Activated CD4-positive, alpha-beta memory T cell treated with anti-CD3 and anti-CD28 coated beads, Interleukin-2, amount 10 ng/mL, durations not matched to agents 7 days and 5 days (primary cell): ENCODE measurements around the gene IER5L. TPM values are rescaled to one million over a fixed set of nuclear protein-coding genes. Genes with fewer than 3 reads are reported as not detected.
A peak's percentile ranks its signal among the peaks of the same experiment; 100 is the strongest.

Source experiments
- CTCF ChIA-PET: fragments of 350-600 bp; sonication (Branson Sonifier 250); formaldehyde crosslinking; loops from one replicate; lab custom pipeline; 2021; ENCODE audit warnings: antibody characterized with exemption, inconsistent platforms; lab: Charles Lee
- POLR2A ChIA-PET: fragments of 350-600 bp; sonication (Branson Sonifier 250); formaldehyde crosslinking; loops from one replicate; lab custom pipeline; 2021; ENCODE audit warnings: antibody characterized with exemption; lab: Charles Lee
- DNase-seq: peaks from one replicate; pipeline ENCODE4 v3.0.0-alpha.2; 2020
- H3K27ac Mint-ChIP-seq: one replicate; pipeline ENCODE4 v1.8.0; 2021; ENCODE audit warnings: mild to moderate bottlenecking, mixed read lengths
- H3K27me3 Mint-ChIP-seq: one replicate; pipeline ENCODE4 v1.8.0; 2021; ENCODE audit warnings: mixed read lengths
- H3K36me3 Mint-ChIP-seq: one replicate; pipeline ENCODE4 v1.8.0; 2021; ENCODE audit warnings: low read depth, mixed read lengths
- H3K4me1 Mint-ChIP-seq: one replicate; pipeline ENCODE4 v1.8.0; 2021; ENCODE audit warnings: mixed read lengths
- H3K4me3 Mint-ChIP-seq: one replicate; pipeline ENCODE4 v1.8.0; 2021; ENCODE audit warnings: mild to moderate bottlenecking, mixed read lengths
- H3K9me3 Mint-ChIP-seq: one replicate; pipeline ENCODE4 v1.8.0; 2021; ENCODE audit warnings: mixed read lengths
- total RNA-seq, 2 experiments: library from RNA; stranded (reverse); gene quantifications; one replicate each; pipeline ENCODE4 v1.2.3, GENCODE V29; 2021

IER5L gene
- total RNA-seq, 2 experiments from 2014 or later: 2.4 to 3.0 TPM

GRCh38 chr9:129185402-129185801, 7.3 kb upstream of the IER5L start:
- no peak overlapping the region for H3K4me3 Mint-ChIP-seq

GRCh38 chr9:129184596-129185122, 6.6 kb upstream of the IER5L start:
- Mint-ChIP-seq H3K27ac (no peak overlapping the region), H3K9me3 (peaks cover 2% of the 10 kb centered on the region), H3K36me3 (no peaks in the 10 kb centered on the region), H3K27me3 (peaks cover 4% of the 10 kb centered on the region), H3K4me1 (peaks cover 30% of the 10 kb centered on the region), H3K4me3 (no peak overlapping the region)
- ChIA-PET CTCF (interaction anchor here (0.8 to 1.2 kb wide), 3 partner anchors 10 to 46 kb away, joined by 3 to 7 read pairs (median 3); no protein-coding TSS in a partner anchor), POLR2A (interaction anchor here (0.6 to 1.2 kb wide), 3 partner anchors 8 to 681 kb away, joined by 3 to 4 read pairs (median 4); no protein-coding TSS in a partner anchor)
- DNase-seq: no peak

More at GRCh38 chr9:129185402-129185801, 7.3 kb upstream of the IER5L start:
- Mint-ChIP-seq H3K27ac (no peak overlapping the region), H3K27me3 (peaks cover 4% of the 10 kb centered on the region), H3K36me3 (no peaks in the 10 kb centered on the region), H3K4me1 (peaks cover 30% of the 10 kb centered on the region), H3K9me3 (peaks cover 2% of the 10 kb centered on the region)
- ChIA-PET CTCF (interaction anchor here (0.6 kb wide), 1 partner anchor 11 kb away, joined by 3 read pairs; no protein-coding TSS in a partner anchor), POLR2A (interaction anchor here (2.4 kb wide), 1 partner anchor 8 kb away, joined by 18 read pairs; the partner anchor contains the start of gene IER5L)
- DNase-seq: no peak

- ChIA-PET CTCF (interaction anchor here (0.7 to 1.2 kb wide), 4 partner anchors 9 to 75 kb away, joined by 3 to 4 read pairs (median 3); no protein-coding TSS in a partner anchor), POLR2A (interaction anchor here (0.6 to 1.2 kb wide), 3 partner anchors 9 to 682 kb away, joined by 3 to 4 read pairs (median 4); no protein-coding TSS in a partner anchor)
Observed at GRCh38 chr9:129184219-129184524, 6.1 kb upstream of the IER5L start.

GRCh38 chr9:129183495-129184218, 5.6 kb upstream of the IER5L start:
- Mint-ChIP-seq H3K27me3 (peaks cover 4% of the 10 kb centered on the region), H3K27ac (no peak overlapping the region), H3K4me1 (peaks cover 33% of the 10 kb centered on the region), H3K9me3 (peaks cover 2% of the 10 kb centered on the region), H3K36me3 (no peaks in the 10 kb centered on the region), H3K4me3 (no peak overlapping the region)
- DNase-seq: no peak
- POLR2A ChIA-PET: interaction anchor here (0.6 to 1.2 kb wide), 3 partner anchors 9 to 682 kb away, joined by 3 to 4 read pairs (median 4); no protein-coding TSS in a partner anchor
- CTCF ChIA-PET: interaction anchor here (0.7 to 1.2 kb wide), 4 partner anchors 9 to 75 kb away, joined by 3 to 4 read pairs (median 3); no protein-coding TSS in a partner anchor

More at GRCh38 chr9:129184219-129184524, 6.1 kb upstream of the IER5L start:
- Mint-ChIP-seq H3K4me3 (no peak overlapping the region), H3K27ac (no peak overlapping the region), H3K9me3 (peaks cover 2% of the 10 kb centered on the region), H3K36me3 (no peaks in the 10 kb centered on the region), H3K4me1 (peaks cover 30% of the 10 kb centered on the region), H3K27me3 (peaks cover 4% of the 10 kb centered on the region)
- no peak for DNase-seq

GRCh38 chr9:129182625-129183494, 4.8 kb upstream of the IER5L start:
- ChIA-PET CTCF (interaction anchor here (1.0 to 1.4 kb wide), 2 partner anchors 10 to 40 kb away, joined by 3 to 4 read pairs; no protein-coding TSS in a partner anchor), POLR2A (interaction anchor here (1.0 to 2.4 kb wide), 2 partner anchors 8 to 43 kb away, joined by 4 to 6 read pairs; no protein-coding TSS in a partner anchor)
- H3K4me3 Mint-ChIP-seq: no peak overlapping the region
- no peaks in the 10 kb centered on the region for H3K36me3 Mint-ChIP-seq
- peaks cover 2% of the 10 kb centered on the region for H3K9me3 Mint-ChIP-seq
- H3K27ac Mint-ChIP-seq: no peak overlapping the region
- H3K4me1 Mint-ChIP-seq: peaks cover 33% of the 10 kb centered on the region
- DNase-seq: no peak
- peaks cover 6% of the 10 kb centered on the region for H3K27me3 Mint-ChIP-seq

- H3K4me1 Mint-ChIP-seq: peaks cover 34% of the 10 kb centered on the region
- no peak overlapping the region for H3K27ac Mint-ChIP-seq
- no peak for DNase-seq
- H3K9me3 Mint-ChIP-seq: no peaks in the 10 kb centered on the region
- no peak overlapping the region for H3K4me3 Mint-ChIP-seq
- POLR2A ChIA-PET: interaction anchor here (1.0 to 2.4 kb wide), 2 partner anchors 9 to 42 kb away, joined by 4 to 6 read pairs; no protein-coding TSS in a partner anchor
- H3K36me3 Mint-ChIP-seq: no peaks in the 10 kb centered on the region
- peaks cover 8% of the 10 kb centered on the region for H3K27me3 Mint-ChIP-seq
- CTCF ChIA-PET: interaction anchor here (1.0 to 1.4 kb wide), 2 partner anchors 9 to 39 kb away, joined by 3 to 4 read pairs; no protein-coding TSS in a partner anchor
Observed at GRCh38 chr9:129182122-129182521, 4.1 kb upstream of the IER5L start.

- peaks cover 27% of the 10 kb centered on the region for H3K4me1 Mint-ChIP-seq
- H3K27ac Mint-ChIP-seq: no peak overlapping the region
- ChIA-PET CTCF (interaction anchor here (1.3 to 1.4 kb wide), 2 partner anchors 9 to 31 kb away, joined by 3 read pairs; no protein-coding TSS in a partner anchor), POLR2A (interaction anchor here (2.4 kb wide), 1 partner anchor 10 kb away, joined by 6 read pairs; no protein-coding TSS in a partner anchor)
- H3K27me3 Mint-ChIP-seq: peaks cover 8% of the 10 kb centered on the region
- no peaks in the 10 kb centered on the region for H3K36me3 Mint-ChIP-seq
- DNase-seq: no peak
- H3K4me3 Mint-ChIP-seq: no peak overlapping the region
- H3K9me3 Mint-ChIP-seq: no peaks in the 10 kb centered on the region
Observed at GRCh38 chr9:129181246-129181645, 3.2 kb upstream of the IER5L start.

- DNase-seq: no peak
- peaks cover 12% of the 10 kb centered on the region for H3K27me3 Mint-ChIP-seq
- H3K4me1 Mint-ChIP-seq: peaks cover 14% of the 10 kb centered on the region
- H3K27ac Mint-ChIP-seq: no peak overlapping the region
- peak overlapping the region; percentile 30 for H3K4me3 Mint-ChIP-seq
- H3K36me3 Mint-ChIP-seq: no peaks in the 10 kb centered on the region
- CTCF ChIA-PET: interaction anchor here (0.5 to 5.4 kb wide), 17 partner anchors 8 to 448 kb away, joined by 3 to 74 read pairs (median 3); partner anchors contain the start of gene NTMT1
- no peaks in the 10 kb centered on the region for H3K9me3 Mint-ChIP-seq
- POLR2A ChIA-PET: interaction anchor here (0.6 to 2.1 kb wide), 15 partner anchors 8 to 318 kb away, joined by 3 to 18 read pairs (median 4); no protein-coding TSS in a partner anchor
Observed at GRCh38 chr9:129178568-129179382, 714 bp upstream of the IER5L start.

- H3K36me3 Mint-ChIP-seq: no peaks in the 10 kb centered on the region
Observed at GRCh38 chr9:129177443-129177790, 644 bp downstream of the IER5L start.

GRCh38 chr9:129176701-129177442, 1.2 kb downstream of the IER5L start:
- POLR2A ChIA-PET: interaction anchor here (1.0 to 5.4 kb wide), 13 partner anchors 10 to 319 kb away, joined by 3 to 24 read pairs (median 4); no protein-coding TSS in a partner anchor
- DNase-seq: peak; percentile 28
- Mint-ChIP-seq H3K9me3 (no peaks in the 10 kb centered on the region), H3K36me3 (no peaks in the 10 kb centered on the region), H3K27ac (no peak overlapping the region), H3K27me3 (peaks cover 30% of the 10 kb centered on the region), H3K4me3 (peak overlapping the region; percentile 81), H3K4me1 (peaks cover 15% of the 10 kb centered on the region)
- CTCF ChIA-PET: interaction anchor here (1.2 to 5.4 kb wide), 4 partner anchors 36 to 448 kb away, joined by 3 to 74 read pairs (median 4); no protein-coding TSS in a partner anchor

More at GRCh38 chr9:129177443-129177790, 644 bp downstream of the IER5L start:
- Mint-ChIP-seq H3K4me1 (peaks cover 15% of the 10 kb centered on the region), H3K27me3 (peaks cover 24% of the 10 kb centered on the region), H3K4me3 (peak overlapping the region; percentile 84), H3K27ac (no peak overlapping the region), H3K9me3 (no peaks in the 10 kb centered on the region)
- CTCF ChIA-PET: interaction anchor here (0.9 to 5.4 kb wide), 8 partner anchors 11 to 434 kb away, joined by 3 to 74 read pairs (median 5); no protein-coding TSS in a partner anchor
- POLR2A ChIA-PET: interaction anchor here (0.8 to 2.1 kb wide), 17 partner anchors 9 to 319 kb away, joined by 3 to 18 read pairs (median 4); no protein-coding TSS in a partner anchor
- no peak for DNase-seq
